ENCODE results near the gene MTARC2.

MTARC2 gene

GRCh38 chr1:220825819-220826551, 77.9 kb downstream of the MTARC2 start:
- Histone ChIP-seq H3K4me1 (ENCODE audit: insufficient read depth, poor library complexity, severe bottlenecking) (no peaks in the 10 kb centered on the region), H3K9me3 (ENCODE audit: severe bottlenecking) (no peaks in the 10 kb centered on the region), H3K27me3 (ENCODE audit: insufficient read depth, poor library complexity, severe bottlenecking) (no peaks in the 10 kb centered on the region), H3K4me3 (ENCODE audit: severe bottlenecking) (no peak overlapping the region), H3K27ac (ENCODE audit: poor library complexity, severe bottlenecking) (no peak overlapping the region), H3K36me3 (ENCODE audit: low read depth) (no peaks in the 10 kb centered on the region)
- ATAC-seq (ENCODE audit: low read depth) (no peak), DNase-seq (ENCODE audit: low spot score) (no peak)
- TF ChIP-seq, protein P1, sequence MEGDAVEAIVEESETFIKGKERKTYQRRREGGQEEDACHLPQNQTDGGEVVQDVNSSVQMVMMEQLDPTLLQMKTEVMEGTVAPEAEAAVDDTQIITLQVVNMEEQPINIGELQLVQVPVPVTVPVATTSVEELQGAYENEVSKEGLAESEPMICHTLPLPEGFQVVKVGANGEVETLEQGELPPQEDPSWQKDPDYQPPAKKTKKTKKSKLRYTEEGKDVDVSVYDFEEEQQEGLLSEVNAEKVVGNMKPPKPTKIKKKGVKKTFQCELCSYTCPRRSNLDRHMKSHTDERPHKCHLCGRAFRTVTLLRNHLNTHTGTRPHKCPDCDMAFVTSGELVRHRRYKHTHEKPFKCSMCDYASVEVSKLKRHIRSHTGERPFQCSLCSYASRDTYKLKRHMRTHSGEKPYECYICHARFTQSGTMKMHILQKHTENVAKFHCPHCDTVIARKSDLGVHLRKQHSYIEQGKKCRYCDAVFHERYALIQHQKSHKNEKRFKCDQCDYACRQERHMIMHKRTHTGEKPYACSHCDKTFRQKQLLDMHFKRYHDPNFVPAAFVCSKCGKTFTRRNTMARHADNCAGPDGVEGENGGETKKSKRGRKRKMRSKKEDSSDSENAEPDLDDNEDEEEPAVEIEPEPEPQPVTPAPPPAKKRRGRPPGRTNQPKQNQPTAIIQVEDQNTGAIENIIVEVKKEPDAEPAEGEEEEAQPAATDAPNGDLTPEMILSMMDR (IDR thresholded peaks at IDR 0.05; ENCODE audit: poor library complexity, severe bottlenecking): no peak

DNA sequence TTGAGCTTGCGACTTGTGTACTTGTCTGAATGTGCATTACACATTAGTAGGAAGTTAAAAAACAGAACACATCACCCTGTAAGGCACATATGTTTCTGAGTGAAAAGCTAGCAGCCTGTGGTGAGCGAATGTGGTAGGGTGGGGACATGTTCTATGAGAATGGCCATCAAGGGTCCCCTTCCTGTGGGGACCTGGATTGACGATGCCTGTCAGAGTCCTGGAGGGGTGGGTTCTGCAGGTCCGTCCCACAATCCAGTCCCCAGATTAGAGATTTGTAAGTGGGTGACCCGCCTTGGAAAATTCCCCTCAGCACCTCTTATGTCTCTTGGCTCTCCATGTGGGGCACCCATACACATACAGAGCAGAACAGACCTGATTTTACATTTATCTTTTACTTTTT, 78.6 kb downstream of the MTARC2 start:
- H3K4me1 ChIP-seq (ENCODE audit: insufficient read depth, poor library complexity, severe bottlenecking): no peaks in the 10 kb centered on the region
- no peak overlapping the region for H3K4me3 ChIP-seq (ENCODE audit: severe bottlenecking)
- no peaks in the 10 kb centered on the region for H3K9me3 ChIP-seq (ENCODE audit: severe bottlenecking)
- H3K27ac ChIP-seq (ENCODE audit: poor library complexity, severe bottlenecking): no peak overlapping the region
- DNase-seq (ENCODE audit: low spot score) (no peak), ATAC-seq (ENCODE audit: low read depth) (no peak)
- no peaks in the 10 kb centered on the region for H3K27me3 ChIP-seq (ENCODE audit: insufficient read depth, poor library complexity, severe bottlenecking)
- no peaks in the 10 kb centered on the region for H3K36me3 ChIP-seq (ENCODE audit: low read depth)
- TF ChIP-seq, protein P1 (IDR thresholded peaks at IDR 0.05; ENCODE audit: poor library complexity, severe bottlenecking): no peak

GRCh38 chr1:220827445-220828178, 79.5 kb downstream of the MTARC2 start:
- no peak overlapping the region for H3K4me3 ChIP-seq (ENCODE audit: severe bottlenecking)
- TF ChIP-seq, protein P1 (IDR thresholded peaks at IDR 0.05; ENCODE audit: poor library complexity, severe bottlenecking): no peak
- H3K27ac ChIP-seq (ENCODE audit: poor library complexity, severe bottlenecking): no peak overlapping the region
- no peak for ATAC-seq (ENCODE audit: low read depth)
- no peak for DNase-seq (ENCODE audit: low spot score)
- H3K9me3 ChIP-seq (ENCODE audit: severe bottlenecking): no peaks in the 10 kb centered on the region
- H3K27me3 ChIP-seq (ENCODE audit: insufficient read depth, poor library complexity, severe bottlenecking): no peaks in the 10 kb centered on the region
- no peaks in the 10 kb centered on the region for H3K4me1 ChIP-seq (ENCODE audit: insufficient read depth, poor library complexity, severe bottlenecking)
- no peaks in the 10 kb centered on the region for H3K36me3 ChIP-seq (ENCODE audit: low read depth)

- H3K4me3 ChIP-seq (ENCODE audit: severe bottlenecking): no peak overlapping the region
- H3K27me3 ChIP-seq (ENCODE audit: insufficient read depth, poor library complexity, severe bottlenecking): no peaks in the 10 kb centered on the region
- no peak for ATAC-seq (ENCODE audit: low read depth)
- no peaks in the 10 kb centered on the region for H3K36me3 ChIP-seq (ENCODE audit: low read depth)
- no peak for DNase-seq (ENCODE audit: low spot score)
- no peaks in the 10 kb centered on the region for H3K9me3 ChIP-seq (ENCODE audit: severe bottlenecking)
- H3K27ac ChIP-seq (ENCODE audit: poor library complexity, severe bottlenecking): no peak overlapping the region
- TF ChIP-seq, protein P1 (IDR thresholded peaks at IDR 0.05; ENCODE audit: poor library complexity, severe bottlenecking): no peak
- H3K4me1 ChIP-seq (ENCODE audit: insufficient read depth, poor library complexity, severe bottlenecking): no peaks in the 10 kb centered on the region
Measured at GRCh38 chr1:220828179-220828490, 80.0 kb downstream of the MTARC2 start.
